GM19372 (cell line): ENCODE data around the gene NDC80.
"Not testable (repeated sequence)": the region's sequence is repeated elsewhere in the genome, so short reads cannot be mapped to it uniquely, and the experiment has no call there.

ENCODE experiments used
- ATAC-seq: cut with Tn5 transposase; IDR thresholded peaks from one replicate; pipeline ENCODE4 v1.9.1; 2021; ENCODE audit warnings: mild to moderate bottlenecking, low read depth, moderate library complexity; ENCODE audit not compliant: unreplicated experiment

Gene NDC80

GRCh38 chr18:2571200-2572170 lies at the start of gene NDC80, which contains the start of gene METTL4:
NDC80 (plus strand) TSS chr18:2571557; CDS start chr18:2572986, 1,429 bp downstream.
METTL4 (minus strand) TSS chr18:2571505; CDS start chr18:2567216, 4,289 bp downstream.
- peak; percentile 74 for ATAC-seq

GRCh38 chr18:2522112-2522511 lies 49.2 kb upstream of the NDC80 start:
- no peak for ATAC-seq

DNA sequence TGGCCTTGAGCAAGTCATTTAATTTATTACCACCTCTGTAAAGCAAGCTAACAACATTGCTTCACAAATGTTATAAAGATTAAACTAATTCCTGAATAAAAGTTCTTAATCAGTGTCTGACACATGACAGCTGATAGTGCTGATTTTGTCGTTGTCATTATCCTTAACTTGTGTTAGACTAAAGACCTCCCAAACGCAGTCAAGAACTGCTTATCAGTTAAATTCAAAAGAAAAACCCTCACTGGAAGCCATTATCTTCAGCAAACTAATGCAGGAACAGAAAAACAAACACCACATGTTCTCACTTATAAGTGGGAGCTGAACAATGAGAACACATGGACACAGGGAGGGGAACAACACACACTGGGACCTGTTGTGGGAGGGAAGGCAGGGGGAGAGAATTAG lies 46.6 kb upstream of the NDC80 start:
- ATAC-seq: not testable (repeated sequence)

GRCh38 chr18:2526329-2526728 lies 45.0 kb upstream of the NDC80 start:
- ATAC-seq: no peak

GRCh38 chr18:2529154-2529553 lies 42.2 kb upstream of the NDC80 start:
- ATAC-seq: no peak

DNA sequence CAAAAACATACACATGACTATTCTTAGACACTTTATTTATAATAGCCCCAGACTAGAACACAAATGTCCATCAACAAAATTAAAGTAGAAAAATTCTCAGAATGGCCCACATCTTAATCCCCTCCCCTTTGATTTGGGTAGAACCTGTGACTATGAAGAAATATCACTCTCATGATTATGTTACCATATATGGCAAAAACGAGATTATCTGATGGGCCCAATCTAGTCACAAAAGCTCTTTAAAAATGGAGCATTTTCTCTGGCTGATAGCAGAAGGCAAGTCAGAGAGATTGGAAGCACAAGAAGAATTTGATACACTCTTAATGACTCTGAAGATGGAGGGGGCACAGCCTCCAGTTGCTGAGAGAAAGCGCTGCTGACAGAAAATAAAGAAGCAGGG lies 39.6 kb upstream of the NDC80 start:
- no peak for ATAC-seq

DNA sequence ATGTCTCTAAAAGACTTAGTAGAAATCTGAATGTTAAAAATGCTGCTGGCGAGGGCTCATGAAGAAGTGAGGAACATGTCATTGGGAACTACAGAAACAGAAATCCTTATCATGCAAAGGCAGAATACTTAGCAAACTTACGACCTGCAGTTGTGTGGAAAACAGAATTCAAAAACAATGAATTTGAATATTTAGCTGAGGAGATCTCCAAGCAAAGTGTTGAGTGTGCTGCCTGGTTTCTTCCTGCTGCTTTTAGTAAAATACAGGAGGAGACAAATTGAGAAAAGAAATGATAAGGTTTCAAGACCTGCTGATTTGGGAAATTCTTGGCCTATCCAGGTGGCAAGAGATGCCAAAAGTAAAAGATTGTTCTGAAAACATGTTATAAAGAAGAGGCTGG lies 38.6 kb upstream of the NDC80 start:
- no peak for ATAC-seq

DNA sequence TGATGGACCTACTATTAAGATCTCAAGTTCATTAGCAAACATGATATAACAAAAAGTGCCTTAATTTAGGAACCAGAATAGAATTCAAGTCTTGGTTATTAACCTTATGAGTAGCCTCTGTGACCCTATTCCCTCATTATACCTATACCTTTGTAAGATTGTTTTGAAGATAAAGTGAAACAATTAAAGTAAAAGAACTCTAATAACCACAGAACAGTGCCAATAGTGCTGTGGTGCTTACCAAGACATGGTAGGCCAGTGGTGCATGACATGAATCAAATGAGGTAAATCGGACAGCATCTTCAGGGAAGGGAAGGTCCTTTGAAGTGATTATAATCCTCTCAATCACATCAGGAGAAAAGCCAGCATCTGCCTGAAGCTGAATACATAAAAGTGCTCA lies 36.5 kb upstream of the NDC80 start:
- ATAC-seq: no peak

GRCh38 chr18:2535419-2535910 lies 35.9 kb upstream of the NDC80 start:
- no peak for ATAC-seq

DNA sequence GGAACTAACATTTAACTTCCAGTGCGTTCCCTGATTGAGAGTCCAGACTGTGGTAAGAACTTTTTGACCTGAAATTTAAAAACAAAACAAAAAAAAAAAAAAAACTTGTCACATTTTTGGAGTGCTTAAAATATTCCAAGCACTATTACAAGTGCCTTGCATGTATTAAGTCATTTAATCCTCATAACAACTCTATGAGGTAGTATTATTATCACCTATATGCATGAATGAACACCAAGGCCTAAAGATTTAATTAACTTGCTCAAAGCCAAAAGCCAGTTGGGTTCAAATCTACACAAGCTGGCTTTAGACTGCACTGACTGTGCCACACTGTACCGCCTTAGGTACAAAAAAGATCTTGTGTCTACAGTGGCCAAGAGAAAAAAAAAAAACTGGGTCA lies 35.3 kb upstream of the NDC80 start:
- ATAC-seq: no peak

- no peak for ATAC-seq
Measured at GRCh38 chr18:2536493-2536892, 34.9 kb upstream of the NDC80 start.

DNA sequence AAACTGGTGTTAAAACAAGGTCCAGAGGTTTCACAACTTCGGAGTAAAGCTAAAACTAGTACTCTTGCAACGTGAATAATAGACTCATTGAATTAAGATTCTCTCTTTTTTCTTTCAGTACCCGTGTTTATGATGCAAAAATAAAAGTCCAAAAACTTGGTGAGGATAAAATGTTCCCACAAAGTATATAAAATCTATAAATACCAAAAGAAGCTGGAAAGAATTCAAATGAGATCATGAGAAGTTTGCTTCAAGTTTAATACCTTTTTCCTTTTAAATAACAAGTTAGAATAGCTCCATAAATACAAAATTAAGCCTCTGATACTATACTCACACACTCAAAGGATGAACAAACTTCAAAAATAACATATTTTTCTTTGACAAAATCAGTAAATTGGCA lies 34.1 kb upstream of the NDC80 start:
- no peak for ATAC-seq

GRCh38 chr18:2538236-2538635 lies 33.1 kb upstream of the NDC80 start:
- ATAC-seq: no peak

- ATAC-seq: no peak
Measured at GRCh38 chr18:2538844-2539243, 32.5 kb upstream of the NDC80 start.

GRCh38 chr18:2540575-2540974 lies 30.8 kb upstream of the NDC80 start:
- ATAC-seq: no peak

GRCh38 chr18:2541925-2542563 lies 29.3 kb upstream of the NDC80 start:
- ATAC-seq: peak; percentile 77

- ATAC-seq: no peak
Measured at GRCh38 chr18:2545155-2545554, 26.2 kb upstream of the NDC80 start.

GRCh38 chr18:2547477-2548087 lies 23.8 kb upstream of the NDC80 start:
- ATAC-seq: no peak

- no peak for ATAC-seq
Measured at GRCh38 chr18:2549462-2549861, 21.9 kb upstream of the NDC80 start.

GRCh38 chr18:2551425-2551824 lies 19.9 kb upstream of the NDC80 start:
- ATAC-seq: no peak

DNA sequence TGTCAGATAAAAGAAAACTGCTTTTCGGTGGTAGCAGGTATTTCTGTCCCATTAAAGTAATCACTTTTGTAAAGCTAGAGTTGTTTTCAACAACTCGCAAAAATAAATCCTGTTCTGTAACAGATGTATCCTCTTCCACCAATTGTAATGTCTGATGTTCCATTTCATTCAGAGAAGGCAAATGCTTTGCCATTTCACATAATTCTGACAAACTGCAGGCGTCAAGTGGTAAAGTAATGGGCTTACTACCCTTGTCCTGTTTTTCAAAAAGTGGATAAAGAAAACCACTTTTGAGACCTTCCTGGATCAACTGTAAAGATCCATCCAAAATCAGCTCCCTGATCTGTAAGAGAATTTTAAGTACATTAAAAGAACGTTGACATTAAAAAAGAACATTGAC lies 16.7 kb upstream of the NDC80 start:
- no peak for ATAC-seq
